HG02642 (cell line): ENCODE data around the gene SEC14L2.
A peak's percentile ranks its signal among the peaks of the same experiment; 100 is the strongest.

Experiments used
- ATAC-seq: cut with Tn5 transposase; IDR thresholded peaks from one replicate; pipeline ENCODE4 v1.9.1; 2021; ENCODE audit warnings: mild to moderate bottlenecking; ENCODE audit not compliant: unreplicated experiment, poor library complexity

SEC14L2 gene

GRCh38 chr22:30396871-30397655 lies at the start of gene SEC14L2:
Gene SEC14L2 (plus strand): TSS chr22:30397018. CDS start chr22:30397117, 99 bp downstream.
- ATAC-seq, result no peak

- no peak for ATAC-seq
Observed at GRCh38 chr22:30347255-30347892, 49.4 kb upstream of the SEC14L2 start.

- no peak for ATAC-seq
Observed at GRCh38 chr22:30348404-30348803, 48.4 kb upstream of the SEC14L2 start.

- no peak for ATAC-seq
Observed at GRCh38 chr22:30348809-30349208, 48.0 kb upstream of the SEC14L2 start.

- ATAC-seq, result no peak
Observed at GRCh38 chr22:30351226-30351625, 45.6 kb upstream of the SEC14L2 start.

GRCh38 chr22:30354644-30355043 lies 42.2 kb upstream of the SEC14L2 start:
- no peak for ATAC-seq

- ATAC-seq, result peak; percentile 93
Observed at GRCh38 chr22:30356449-30357235, 40.2 kb upstream of the SEC14L2 start, which contains the start of the genes CCDC157 and SF3A1. Gene CCDC157 (plus strand): TSS chr22:30357007. CDS start chr22:30366001, 8,994 bp downstream. Gene SF3A1 (minus strand): TSS chr22:30356894. CDS start chr22:30356792, 102 bp downstream.

GRCh38 chr22:30357236-30357570 lies 39.6 kb upstream of the SEC14L2 start:
- no peak for ATAC-seq

- no peak for ATAC-seq
Observed at GRCh38 chr22:30357650-30358215, 39.1 kb upstream of the SEC14L2 start.

- no peak for ATAC-seq
Observed at GRCh38 chr22:30358541-30358940, 38.3 kb upstream of the SEC14L2 start.

- ATAC-seq, result no peak
Observed at GRCh38 chr22:30361916-30362650, 34.7 kb upstream of the SEC14L2 start.

GRCh38 chr22:30362651-30363281 lies 34.1 kb upstream of the SEC14L2 start:
- no peak for ATAC-seq

- ATAC-seq, result no peak
Observed at GRCh38 chr22:30365891-30366290, 30.9 kb upstream of the SEC14L2 start.

GRCh38 chr22:30368420-30368819 lies 28.4 kb upstream of the SEC14L2 start:
- ATAC-seq, result no peak

GRCh38 chr22:30370641-30371230 lies 26.1 kb upstream of the SEC14L2 start:
- no peak for ATAC-seq

- ATAC-seq, result no peak
Observed at GRCh38 chr22:30371321-30371720, 25.5 kb upstream of the SEC14L2 start.

GRCh38 chr22:30371981-30372380 lies 24.8 kb upstream of the SEC14L2 start:
- no peak for ATAC-seq

- no peak for ATAC-seq
Observed at GRCh38 chr22:30372915-30373314, 23.9 kb upstream of the SEC14L2 start.
